ENCODE results near the gene ACP1.
"Not testable (repeated sequence)": the region's sequence is repeated elsewhere in the genome, so short reads cannot be mapped to it uniquely, and the experiment has no call there.

GRCh38 chr2:315925-316324, 51.2 kb downstream of the ACP1 start:
- TF ChIP-seq CTCF (IDR thresholded peaks at IDR 0.05); TP53 (CRISPR knock-in tag; IDR thresholded peaks at IDR 0.05); SMC3 (IDR thresholded peaks at IDR 0.05); HDAC2 (IDR thresholded peaks at IDR 0.05); CEBPB (IDR thresholded peaks at IDR 0.05): not testable (repeated sequence)
